Spinal cord (tissue), 10 donors: ENCODE measurements around the gene KRTAP27-1. TPM values are rescaled to one million over a fixed set of nuclear protein-coding genes. Genes with fewer than 3 reads are reported as not detected.

Experiments used
- DNase-seq, 6 donors: peaks; one replicate each; pipeline versions ENCODE4 v3.0.0 to v3.0.0-alpha.2; 2013 to 2015; ENCODE audit warnings: low spot score in 6 of 6, low read depth in 4 of 6
- H3K27ac ChIP-seq: one replicate; pipeline ENCODE4 v1.5.1; 2013; ENCODE audit warnings: low read depth, low read length, control low read depth
- H3K27me3 ChIP-seq: one replicate; pipeline ENCODE4 v1.6.1; 2013; ENCODE audit warnings: low read length; ENCODE audit not compliant: control insufficient read depth, insufficient read depth
- H3K36me3 ChIP-seq: one replicate; pipeline ENCODE4 v1.6.1; 2013; ENCODE audit warnings: low read length; ENCODE audit not compliant: control insufficient read depth, insufficient read depth
- H3K4me1 ChIP-seq: one replicate; pipeline ENCODE4 v1.6.1; 2013; ENCODE audit warnings: low read length; ENCODE audit not compliant: control insufficient read depth, insufficient read depth
- H3K4me3 ChIP-seq: one replicate; pipeline ENCODE4 v1.5.1; 2013; ENCODE audit warnings: low read depth, low read length, control low read depth
- H3K9me3 ChIP-seq: one replicate; pipeline ENCODE4 v1.6.1; 2013; ENCODE audit warnings: low read length; ENCODE audit not compliant: control insufficient read depth, insufficient read depth
- WGBS: methylation state at CpG from one replicate; pipeline ENCODE4 v1.1.5; 2013; ENCODE audit warnings: missing lambda C conversion rate; ENCODE audit not compliant: insufficient coverage; 5-methylcytosine and 5-hydroxymethylcytosine counted together
- long read RNA-seq, 4 donors: transcript quantifications; one replicate each; lab custom pipeline, GENCODE V29; 2026
- polyA plus RNA-seq, 2 donors: library from polyadenylated mRNA; unstranded; fragments of 120-200 nt; gene quantifications; one replicate each; pipeline ENCODE4 v1.2.1, GENCODE V29; 2013; ENCODE audit not compliant: insufficient read length in 2 of 2
- total RNA-seq, 2 donors: library from RNA; depleted of rRNA in 1 of 2; stranded (reverse); fragments of 120-200 nt in 1 of 2; fragments of >200 nt in 1 of 2; gene quantifications; one replicate each; pipeline versions ENCODE4 v1.2.3 to v1.2.4, GENCODE V29; 2013 to 2014
- donor health status: healthy.

KRTAP27-1 gene
- total RNA-seq (not detected), polyA plus RNA-seq (not detected)
- long read RNA-seq, donor 1: 0 reads
- long read RNA-seq, donor 2, partial matches to known transcripts: 0 of 1 reads
- long read RNA-seq, donor 2, other reads (novel, unspliced or antisense): 0 of 1 reads
- long read RNA-seq, donor 3: 0 reads
- long read RNA-seq, donor 4: 0 reads

DNA sequence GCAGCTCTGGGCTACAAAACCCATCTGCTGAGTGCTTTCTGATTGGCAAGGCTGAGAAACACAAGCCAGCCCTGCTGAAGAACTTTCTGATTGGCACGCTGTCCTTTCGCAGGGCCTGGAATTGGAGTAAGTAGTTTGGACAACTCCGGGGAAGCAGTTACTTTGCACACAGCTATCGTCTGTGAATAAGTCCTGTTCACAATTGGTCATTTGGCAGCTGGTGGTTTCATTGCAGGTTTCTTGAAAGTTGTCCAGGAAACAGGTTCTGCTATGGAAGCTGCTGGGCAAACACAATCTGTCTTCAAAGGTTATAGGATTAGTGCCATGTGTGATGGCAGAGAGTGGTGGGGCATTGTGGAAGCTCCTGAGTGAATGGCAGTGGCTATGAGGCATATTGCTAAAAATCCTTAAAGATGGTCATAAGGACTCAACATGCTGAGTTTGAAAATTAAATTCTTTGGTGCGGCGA, at the start of gene KRTAP27-1:
Gene KRTAP27-1, minus strand, starts transcription at position 419 of the 469 bp plus-strand sequence. Its CDS starts 26 bp downstream, at position 393.
- H3K27me3 ChIP-seq: no peaks in the 10 kb centered on the region
- WGBS: 57% methylated on average over 4 of the region's 6 CpGs
- H3K4me1 ChIP-seq: no peaks in the 10 kb centered on the region
- no peaks in the 10 kb centered on the region for H3K9me3 ChIP-seq
- H3K36me3 ChIP-seq: no peaks in the 10 kb centered on the region
- no peak within 1 kb of the TSS for H3K4me3 ChIP-seq
- no peak within 1 kb of the TSS for H3K27ac ChIP-seq
- peak in 1 of 6 donors; percentile 60 for DNase-seq

GRCh38 chr21:30382201-30382600, 44.7 kb upstream of the KRTAP27-1 start:
- no peak overlapping the region for H3K4me3 ChIP-seq
- no peak overlapping the region for H3K27ac ChIP-seq
- no peaks in the 10 kb centered on the region for H3K4me1 ChIP-seq
- WGBS: no CpG with 5 or more reads among the region's 1 CpG
- H3K36me3 ChIP-seq: no peaks in the 10 kb centered on the region
- H3K9me3 ChIP-seq: no peaks in the 10 kb centered on the region
- DNase-seq: no peak
- no peaks in the 10 kb centered on the region for H3K27me3 ChIP-seq

DNA sequence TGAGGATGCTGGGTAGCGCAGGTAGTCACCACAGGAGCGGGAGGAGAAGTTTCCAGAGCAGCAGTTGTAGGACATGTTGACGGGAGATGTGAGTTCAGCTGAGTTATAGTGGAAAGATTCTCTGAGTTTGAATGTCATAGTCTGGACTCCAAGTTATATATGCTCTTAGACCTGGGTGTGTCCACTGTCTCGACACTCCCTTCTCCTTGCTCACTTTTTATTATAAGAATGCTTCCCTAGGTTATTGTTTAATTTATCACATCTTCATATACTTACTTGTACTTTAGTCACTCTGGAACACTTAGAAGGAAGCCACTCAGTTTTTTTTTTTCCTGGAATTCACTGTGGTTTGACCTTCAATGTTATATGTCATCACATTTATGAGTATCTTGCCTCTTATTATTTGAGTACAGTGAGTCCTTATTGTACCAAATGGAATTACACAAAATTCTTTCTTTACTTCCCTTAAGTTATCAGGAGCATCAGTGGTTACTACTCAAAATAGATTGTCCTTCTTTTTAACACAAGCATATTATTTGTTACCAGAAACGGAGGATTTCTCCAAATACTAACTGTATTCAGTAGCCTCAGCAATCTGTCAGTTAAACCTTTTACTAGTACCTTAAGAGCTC, 34.8 kb upstream of the KRTAP27-1 start, which contains the start of gene KRTAP13-2:
Gene KRTAP13-2, minus strand, starts transcription at position 133 of the 632 bp plus-strand sequence. Its CDS starts 58 bp downstream, at position 75.
- no peaks in the 10 kb centered on the region for H3K9me3 ChIP-seq
- no peaks in the 10 kb centered on the region for H3K27me3 ChIP-seq
- H3K27ac ChIP-seq: no peak within 1 kb of the TSS
- no peaks in the 10 kb centered on the region for H3K36me3 ChIP-seq
- 95% methylated on average over 2 of the region's 5 CpGs for WGBS
- no peak within 1 kb of the TSS for H3K4me3 ChIP-seq
- no peak for DNase-seq
- no peaks in the 10 kb centered on the region for H3K4me1 ChIP-seq

GRCh38 chr21:30355906-30356305, 18.4 kb upstream of the KRTAP27-1 start:
- Histone ChIP-seq H3K4me3 (no peak overlapping the region), H3K36me3 (no peaks in the 10 kb centered on the region), H3K27me3 (no peaks in the 10 kb centered on the region), H3K4me1 (no peaks in the 10 kb centered on the region), H3K27ac (no peak overlapping the region), H3K9me3 (no peaks in the 10 kb centered on the region)
- WGBS: no CpG with 5 or more reads among the region's 3 CpGs
- DNase-seq: peak in 1 of 6 donors; percentile 7

GRCh38 chr21:30354308-30355005, 17.0 kb upstream of the KRTAP27-1 start:
- WGBS: 50% methylated on average over 1 of the region's 1 CpG

DNA sequence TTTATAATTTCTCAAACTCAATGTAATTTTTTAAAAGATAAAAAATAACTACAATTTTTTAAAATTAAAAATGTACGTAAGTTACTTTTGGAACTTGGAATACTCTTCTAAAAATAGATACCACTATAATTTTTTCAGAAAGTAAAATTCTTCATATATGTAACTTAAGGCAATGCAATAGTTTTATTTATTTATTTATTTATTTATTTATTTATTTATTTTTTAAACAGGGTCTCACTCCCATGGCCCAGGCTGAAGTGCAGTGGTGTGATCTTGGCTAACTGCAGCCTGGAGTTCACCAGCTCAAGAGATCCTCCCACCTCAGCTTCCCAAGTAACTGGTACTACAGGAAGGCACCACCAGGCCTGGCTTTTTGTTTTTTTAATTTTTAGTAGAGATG, 14.0 kb upstream of the KRTAP27-1 start:
- WGBS: no CpG with 5 or more reads among the region's 1 CpG
- no peaks in the 10 kb centered on the region for H3K4me1 ChIP-seq
- no peaks in the 10 kb centered on the region for H3K27me3 ChIP-seq
- H3K9me3 ChIP-seq: no peaks in the 10 kb centered on the region
- no peaks in the 10 kb centered on the region for H3K36me3 ChIP-seq
- H3K4me3 ChIP-seq: no peak overlapping the region
- no peak overlapping the region for H3K27ac ChIP-seq
- DNase-seq: no peak

More at GRCh38 chr21:30354308-30355005, 17.0 kb upstream of the KRTAP27-1 start:
- no peak for DNase-seq
- Histone ChIP-seq H3K27ac (no peak overlapping the region), H3K36me3 (no peaks in the 10 kb centered on the region), H3K4me1 (no peaks in the 10 kb centered on the region), H3K27me3 (no peaks in the 10 kb centered on the region), H3K4me3 (no peak overlapping the region), H3K9me3 (no peaks in the 10 kb centered on the region)

GRCh38 chr21:30349572-30349971, 12.1 kb upstream of the KRTAP27-1 start:
- no peaks in the 10 kb centered on the region for H3K36me3 ChIP-seq
- no peaks in the 10 kb centered on the region for H3K27me3 ChIP-seq
- H3K4me1 ChIP-seq: no peaks in the 10 kb centered on the region
- WGBS: no CpG with 5 or more reads among the region's 3 CpGs
- DNase-seq: no peak
- H3K27ac ChIP-seq: no peak overlapping the region
- no peaks in the 10 kb centered on the region for H3K9me3 ChIP-seq
- H3K4me3 ChIP-seq: no peak overlapping the region

DNA sequence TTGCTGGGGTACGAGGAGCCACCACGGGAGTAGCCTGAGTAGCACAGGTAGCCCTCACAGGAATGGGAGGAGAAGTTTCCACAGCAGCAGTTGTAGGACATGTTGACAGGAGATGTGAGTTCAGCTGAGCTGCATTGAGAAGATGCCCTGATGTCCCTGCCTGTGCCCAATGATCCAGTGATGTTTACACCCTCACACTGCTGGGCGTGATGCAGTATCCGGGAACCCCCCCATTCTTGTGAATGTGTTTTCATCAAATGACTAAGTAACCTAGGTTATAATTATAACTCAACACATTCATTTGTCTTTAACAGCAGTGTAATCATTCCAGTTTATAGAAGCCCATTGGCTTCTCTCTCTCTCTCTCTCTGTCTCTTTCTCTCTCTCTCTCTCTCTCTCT, 11.0 kb upstream of the KRTAP27-1 start, which contains the start of gene KRTAP23-1:
Gene KRTAP23-1, minus strand, starts transcription at position 101 of the 400 bp plus-strand sequence. Its CDS starts 0 bp downstream, at position 101.
- Histone ChIP-seq H3K27ac (no peak within 1 kb of the TSS), H3K9me3 (no peaks in the 10 kb centered on the region), H3K4me3 (no peak within 1 kb of the TSS), H3K4me1 (no peaks in the 10 kb centered on the region), H3K36me3 (no peaks in the 10 kb centered on the region), H3K27me3 (no peaks in the 10 kb centered on the region)
- no peak for DNase-seq
- 96% methylated on average over 2 of the region's 4 CpGs for WGBS

DNA sequence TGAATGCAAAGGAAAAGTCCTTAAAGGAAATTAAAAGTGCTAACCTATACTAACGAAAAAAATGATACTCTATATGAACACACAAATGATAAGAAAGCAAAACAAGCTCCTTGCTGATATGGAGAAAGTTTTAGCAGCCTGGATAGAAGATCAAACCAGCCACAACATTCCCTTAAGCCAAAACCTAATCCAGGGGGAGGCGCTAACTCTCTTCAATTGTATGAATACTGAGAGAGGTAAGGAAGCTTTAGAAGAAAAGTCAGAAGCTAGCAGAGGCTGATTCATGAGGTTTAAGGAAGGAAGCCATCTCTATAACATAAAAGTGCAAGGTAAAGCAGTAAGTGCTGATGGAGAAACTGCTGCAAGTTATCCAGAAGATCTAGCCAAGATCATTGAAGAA, 7.5 kb upstream of the KRTAP27-1 start:
- Histone ChIP-seq H3K4me1 (no peaks in the 10 kb centered on the region), H3K9me3 (no peaks in the 10 kb centered on the region), H3K27ac (no peak overlapping the region), H3K27me3 (no peaks in the 10 kb centered on the region), H3K4me3 (no peak overlapping the region), H3K36me3 (no peaks in the 10 kb centered on the region)
- no peak for DNase-seq
- no CpG with 5 or more reads among the region's 2 CpGs for WGBS
